ENCODE results near the gene SNX9. TPM values are rescaled to one million over a fixed set of nuclear protein-coding genes. Genes with fewer than 3 reads are reported as not detected.

Gene SNX9
- total RNA-seq, 1 experiment from 2014 or later = 31.3 TPM

GRCh38 chr6:157905590-157906342, 82.7 kb downstream of the SNX9 start:
- H3K4me3 Mint-ChIP-seq = peak overlapping the region in 1 of 2 experiments; percentile 26; a peak in 1 of 5 replicates
- H2AFZ ChIP-seq (ENCODE audit: low read length) = no peak overlapping the region
- H2BK5ac ChIP-seq (ENCODE audit: insufficient read length, low read length) = no peak overlapping the region
- no peak overlapping the region for H2BK120ac ChIP-seq (ENCODE audit: low read depth, low read length, poor library complexity, severe bottlenecking)
- peaks cover 2% of the 10 kb centered on the region; the same call in 1 of the 2 replicates for H3K4me1 ChIP-seq (ENCODE audit: insufficient read depth, low read length)
- no peak overlapping the region for H3K14ac ChIP-seq (ENCODE audit: insufficient read depth, low read length)
- DNase-seq = no peak
- H3K9me3 ChIP-seq (ENCODE audit: control insufficient read depth, low read depth, low read length) = no peaks in the 10 kb centered on the region
- H4K91ac ChIP-seq (ENCODE audit: insufficient read length, low read depth, low read length) = no peak overlapping the region
- no peaks in the 10 kb centered on the region for H3K27me3 Mint-ChIP-seq (ENCODE audit: low read depth)
- TF ChIP-seq CTCF (conservative IDR thresholded peaks at IDR 0.05) = peak; percentile 31; the same call in 2 of the 3 replicates
- no peak overlapping the region for H2BK20ac ChIP-seq (ENCODE audit: low read depth, low read length, poor library complexity, severe bottlenecking)
- no peaks in the 10 kb centered on the region for H3K23me2 ChIP-seq (ENCODE audit: insufficient read length, low read depth, low read length, poor library complexity, severe bottlenecking)
- H3K23ac ChIP-seq (ENCODE audit: insufficient read length, low read depth, low read length) = no peak overlapping the region
- H3K9me3 Mint-ChIP-seq = no peaks in the 10 kb centered on the region
- no peaks in the 10 kb centered on the region for H3K79me2 ChIP-seq (ENCODE audit: insufficient read depth, low read length)
- no peak overlapping the region for H4K8ac ChIP-seq (replicated peaks; ENCODE audit: insufficient read length, low read depth, low read length)
- H3K36me3 Mint-ChIP-seq (ENCODE audit: insufficient read depth in 1 of 3, low read depth in 3 of 3) = peaks cover 13 to 57% (median 25%) of the 10 kb centered on the region in 3 experiments; a peak in 6 of 7 replicates
- no peak overlapping the region for H3K9ac ChIP-seq (ENCODE audit: extremely low read depth, insufficient read length, low read length)
- no peak overlapping the region for H3K4me2 ChIP-seq (ENCODE audit: insufficient read depth, insufficient read length, low read length)
- H3K27ac ChIP-seq (ENCODE audit: insufficient read length, low read depth, low read length) = no peak overlapping the region
- H4K5ac ChIP-seq (ENCODE audit: insufficient read length, low read depth, low read length) = no peak overlapping the region
- H3K27ac Mint-ChIP-seq = peak overlapping the region in 1 of 3 experiments; percentile 90; a peak in 2 of 7 replicates
- H3K56ac ChIP-seq (ENCODE audit: insufficient read length, low read depth, low read length) = no peak overlapping the region
- H3K4me1 Mint-ChIP-seq = peaks cover 13 to 24% of the 10 kb centered on the region in 2 experiments
- H3T11ph ChIP-seq (ENCODE audit: low read length) = no peak overlapping the region
- H2BK12ac ChIP-seq (ENCODE audit: insufficient read length, low read depth, low read length) = no peak overlapping the region
- H3K18ac ChIP-seq (ENCODE audit: insufficient read length, low read depth, low read length) = no peak overlapping the region
- H3K79me1 ChIP-seq (ENCODE audit: insufficient read depth, low read depth, low read length, poor library complexity, severe bottlenecking) = no peaks in the 10 kb centered on the region
- H4K20me1 ChIP-seq (ENCODE audit: control insufficient read depth, insufficient read depth, insufficient read length) = no peaks in the 10 kb centered on the region
- H2AK5ac ChIP-seq (ENCODE audit: insufficient read length, low read length) = no peak overlapping the region
- no CpG with 5 or more reads among the region's 11 CpGs for WGBS (ENCODE audit: extremely low coverage, insufficient read length, low lambda C conversion rate)
- no peak overlapping the region for H2BK15ac ChIP-seq (ENCODE audit: low read depth, low read length)
- H3K4ac ChIP-seq (ENCODE audit: low read depth, low read length) = no peak overlapping the region
- no peaks in the 10 kb centered on the region for H3K27me3 ChIP-seq (ENCODE audit: insufficient read depth, low read length)

All from H9 (cell line).